NT2/D1 (cell line): ENCODE measurements around the gene ANTXR2.

ENCODE experiments used
- SUZ12 ChIP-seq: IDR thresholded peaks from 2 replicates; pipeline ENCODE4 v1.6.1; 2011; ENCODE audit not compliant: insufficient read length, insufficient read depth; ENCODE audit errors: extremely low read depth
- YY1 ChIP-seq: IDR thresholded peaks from 2 replicates; pipeline ENCODE4 v1.6.1; 2011; ENCODE audit not compliant: insufficient read length, insufficient read depth

DNA sequence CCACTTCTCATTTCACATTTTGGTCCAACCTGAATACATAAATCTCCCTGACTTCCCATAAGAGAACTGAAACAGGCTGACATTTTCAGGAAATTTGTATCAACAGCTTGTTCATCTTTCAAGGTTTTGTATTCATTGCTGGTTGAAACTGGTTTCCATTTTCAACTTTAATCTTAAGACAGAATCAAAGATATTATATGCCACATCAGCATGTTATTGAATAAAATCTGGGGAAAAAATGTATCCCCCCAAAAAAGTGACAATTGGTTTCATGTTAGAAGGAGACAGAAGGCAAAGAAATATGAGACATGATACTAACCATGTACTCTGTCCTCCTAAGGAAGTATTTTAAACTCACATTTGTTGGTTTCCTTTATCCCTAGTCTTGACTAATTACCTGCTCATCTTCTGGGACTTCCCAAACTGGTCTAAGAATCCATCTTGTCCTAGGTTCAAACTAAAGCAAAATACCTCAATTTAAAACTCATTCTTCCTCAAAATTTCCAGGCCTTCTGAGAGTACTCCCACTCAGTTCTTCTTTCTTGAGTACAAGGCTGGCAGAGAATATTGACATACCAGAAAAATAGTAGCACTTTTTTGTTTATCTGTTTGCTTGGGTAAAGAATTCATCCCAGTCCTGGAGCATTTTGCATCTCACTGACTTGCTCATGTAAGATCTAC lies 3.1 kb upstream of the ANTXR2 start:
- TF ChIP-seq YY1 (no peak), SUZ12 (no peak)
